COLO668 (cell line): ENCODE data around the gene GADD45G.

Source experiments
- DNase-seq: peaks from one replicate; lab custom pipeline; 2025; ENCODE audit not compliant: unreplicated experiment; lab: John Stamatoyannopoulos, UW

The GADD45G gene

DNA sequence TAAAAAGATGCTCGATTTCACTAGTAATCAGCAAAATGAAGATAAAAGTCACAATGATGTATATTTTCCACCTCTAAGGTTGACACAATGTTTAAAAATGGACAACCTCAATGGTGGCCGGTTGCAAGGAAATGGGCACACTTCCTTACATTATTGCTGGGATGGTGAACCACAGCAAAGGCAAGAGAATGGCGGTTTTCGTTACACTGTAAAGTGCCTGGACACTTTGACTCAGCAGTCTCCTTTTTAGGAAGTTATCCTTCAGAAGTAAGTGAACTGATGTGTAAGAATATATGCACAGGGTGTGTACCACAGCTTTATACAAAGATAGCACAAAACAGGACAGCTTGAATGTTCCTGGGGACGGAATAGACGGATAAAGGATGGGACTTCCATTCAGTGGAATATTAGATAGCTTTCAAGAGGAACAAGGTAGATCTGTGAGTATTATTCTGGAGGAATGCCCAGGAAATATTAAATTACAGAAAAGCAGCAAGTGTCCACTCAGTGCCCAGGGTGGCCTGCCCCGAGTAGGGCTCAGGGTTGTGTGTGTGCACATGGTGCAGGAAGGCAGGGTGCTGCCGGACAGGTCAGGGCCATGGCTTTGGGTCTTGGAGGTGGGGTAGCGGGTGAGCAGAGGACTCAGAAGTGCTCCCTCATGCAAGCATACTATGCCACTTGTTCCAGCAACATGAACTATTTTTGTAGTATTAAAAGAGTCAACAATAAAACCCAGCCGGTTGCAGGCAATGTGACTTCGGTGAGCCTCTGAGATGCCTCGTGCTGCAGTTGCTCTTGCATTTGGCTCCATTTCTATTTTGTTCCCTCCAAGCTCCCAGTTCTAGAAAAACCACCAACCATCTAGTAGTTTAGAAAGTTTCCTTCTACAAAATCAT is 24.5 kb downstream of the GADD45G start:
- no peak for DNase-seq

DNA sequence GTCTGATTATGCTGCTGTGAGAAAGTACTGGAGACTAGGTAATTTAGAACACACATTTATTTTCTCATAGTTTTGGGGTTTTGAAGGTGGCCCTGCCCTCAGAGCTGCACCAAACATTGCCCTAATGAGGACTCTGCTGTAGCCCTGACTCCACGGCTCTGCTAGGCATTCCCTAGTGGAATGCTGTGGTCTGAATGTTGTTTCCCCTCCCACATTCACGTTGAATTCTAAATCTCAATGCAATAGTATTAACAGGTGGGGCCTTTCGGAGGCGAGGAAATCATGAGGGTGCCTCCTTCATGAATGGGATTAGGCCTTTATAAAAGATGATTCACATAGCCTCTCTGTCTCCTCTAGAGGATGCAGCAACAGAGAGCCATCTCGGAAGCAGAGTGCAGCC is 25.7 kb downstream of the GADD45G start:
- DNase-seq = no peak

GRCh38 chr9:89631384-89631783 is 26.6 kb downstream of the GADD45G start:
- DNase-seq = no peak

GRCh38 chr9:89632192-89632733 is 27.5 kb downstream of the GADD45G start:
- DNase-seq = no peak

- no peak for DNase-seq
These were observed 27.9 kb downstream of the GADD45G start for GRCh38 chr9:89632736-89633135.

- DNase-seq = no peak
These were observed 28.6 kb downstream of the GADD45G start for GRCh38 chr9:89633404-89633803.

- DNase-seq = no peak
These were observed 29.1 kb downstream of the GADD45G start for GRCh38 chr9:89633920-89634319.

DNA sequence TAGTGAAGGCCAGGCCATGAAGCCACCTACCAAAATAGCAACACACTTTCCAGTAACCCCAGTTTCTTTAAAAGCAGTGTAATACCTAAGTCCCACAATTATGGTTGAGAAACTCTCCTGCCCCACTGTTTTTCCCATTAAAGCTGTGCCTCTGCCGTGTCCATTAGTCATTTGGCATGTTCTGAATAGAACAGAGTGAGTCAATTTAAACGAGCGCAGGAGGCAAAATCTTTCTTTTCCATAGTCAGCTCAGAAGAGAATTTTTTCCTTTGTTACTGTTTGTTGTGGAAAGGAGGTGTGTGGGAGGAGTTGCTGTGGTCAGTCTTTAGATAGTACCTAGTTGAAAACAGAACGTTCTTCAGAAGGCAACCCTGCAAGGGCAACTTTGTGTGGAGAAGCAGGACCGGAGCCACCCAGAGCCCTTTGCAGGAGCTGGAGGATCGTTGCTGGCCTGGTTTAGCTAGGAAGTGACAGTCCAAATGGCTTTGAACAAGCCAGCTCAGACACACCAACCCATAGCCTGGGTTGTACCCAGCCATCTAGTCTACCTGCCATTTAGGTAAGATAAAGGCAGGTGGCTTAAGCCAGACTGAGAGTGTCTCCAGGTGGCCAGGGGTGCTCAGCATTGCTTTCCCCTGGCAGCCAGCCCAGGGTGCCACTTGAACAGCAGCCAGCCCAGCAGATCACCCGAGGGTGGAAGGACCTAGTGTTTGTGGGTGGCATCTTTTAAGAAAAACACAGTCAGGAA is 30.4 kb downstream of the GADD45G start:
- DNase-seq = peak; percentile 83

DNA sequence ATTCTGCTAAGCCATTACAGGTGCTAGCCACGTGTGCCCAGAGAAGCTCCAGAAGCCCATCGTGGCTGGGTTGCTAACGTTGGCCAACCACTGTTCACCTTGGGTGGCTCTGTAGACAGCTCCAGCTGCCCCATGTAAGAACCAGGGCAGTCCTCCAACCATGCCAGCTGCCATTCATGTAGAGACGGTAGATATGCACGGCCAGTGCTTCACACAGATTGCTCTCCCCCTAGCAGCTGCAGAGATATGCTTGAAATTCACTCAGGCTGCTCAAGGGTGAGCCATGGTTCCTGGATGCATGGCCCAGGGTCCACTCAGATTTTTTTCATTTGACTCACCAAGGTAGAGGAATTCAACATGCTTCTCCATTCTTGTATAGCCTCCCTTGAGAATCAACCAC is 31.0 kb downstream of the GADD45G start:
- peak; percentile 38 for DNase-seq

DNA sequence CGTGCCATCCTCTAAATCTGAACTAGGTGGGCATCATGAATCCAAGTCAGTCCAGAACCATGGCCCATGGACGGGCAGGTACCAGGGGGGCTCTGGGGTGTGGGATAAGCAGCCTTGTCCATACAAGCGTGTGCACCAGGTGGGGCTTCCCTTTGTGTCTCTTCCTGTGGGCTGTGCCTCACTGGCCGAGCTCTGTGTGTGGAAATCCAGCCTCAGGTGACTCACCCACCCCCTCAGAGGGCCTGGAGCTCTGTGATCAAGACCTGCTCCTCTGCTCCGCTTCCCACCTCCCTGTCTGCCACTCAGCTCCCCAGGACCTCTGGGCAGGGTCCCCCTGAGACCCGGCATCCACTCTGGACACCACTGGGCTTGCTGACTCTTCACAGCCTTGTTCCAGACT is 33.0 kb downstream of the GADD45G start:
- DNase-seq = no peak

GRCh38 chr9:89638359-89638758 is 33.5 kb downstream of the GADD45G start:
- DNase-seq = no peak

DNA sequence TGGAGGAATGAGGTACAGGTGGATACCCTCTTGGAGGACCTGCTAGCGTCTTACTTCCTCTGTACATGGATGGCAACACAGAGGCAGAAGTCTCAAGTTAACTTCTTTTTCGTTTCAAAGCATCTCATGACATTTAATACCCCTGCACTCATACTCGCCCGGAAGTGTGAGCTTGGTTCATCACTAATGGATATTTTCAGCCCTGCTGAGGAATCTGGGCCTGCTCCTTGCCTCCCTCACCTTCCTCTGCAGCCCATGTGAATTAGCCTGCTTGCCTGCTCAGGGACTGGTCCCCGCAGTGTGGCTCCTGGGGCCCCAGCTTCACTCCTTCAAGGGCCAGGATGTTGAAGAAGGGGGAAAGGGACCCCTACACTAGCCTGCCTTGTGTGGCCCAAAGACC is 34.1 kb downstream of the GADD45G start:
- no peak for DNase-seq

DNA sequence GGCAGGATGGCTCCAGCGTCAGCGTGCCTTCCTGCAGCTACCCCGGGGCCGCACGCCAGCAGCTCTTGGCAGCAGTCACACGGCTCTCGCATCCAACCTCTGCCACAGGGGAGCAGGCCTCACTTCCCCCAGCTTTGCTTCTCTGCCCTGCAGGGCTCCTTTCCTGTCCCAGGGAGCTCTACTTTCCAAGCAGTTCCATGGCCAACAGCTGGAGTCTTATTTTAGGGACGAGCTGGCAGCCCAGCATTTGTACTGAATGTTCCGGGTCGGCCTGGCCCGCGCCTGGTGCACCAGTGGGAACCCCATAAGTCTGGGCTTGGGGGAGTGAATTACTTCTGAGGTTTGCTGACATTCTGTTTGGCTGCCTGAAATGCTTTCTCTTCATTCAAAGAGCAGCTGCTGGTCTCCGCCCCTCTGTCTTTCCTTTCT is 34.6 kb downstream of the GADD45G start:
- no peak for DNase-seq

DNA sequence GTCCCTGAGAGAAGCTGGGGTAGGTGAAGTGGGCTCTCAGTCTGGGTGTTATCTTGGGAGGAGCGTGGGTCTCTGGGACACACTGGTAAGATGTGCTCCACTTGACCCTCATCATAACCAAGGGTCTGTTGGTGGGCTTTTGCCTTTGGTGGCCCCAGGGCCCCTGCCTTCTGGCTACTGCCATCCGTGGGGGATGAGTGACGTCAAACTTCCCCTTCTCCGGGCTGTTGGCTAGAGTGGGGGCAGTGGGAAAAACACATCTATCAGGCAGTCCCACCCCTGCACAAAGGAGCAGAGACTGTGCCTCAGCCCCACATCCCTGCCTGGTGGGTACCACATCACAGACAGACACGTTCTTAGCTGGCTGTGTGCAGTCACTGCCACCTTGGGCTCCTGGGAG is 35.1 kb downstream of the GADD45G start:
- no peak for DNase-seq

DNA sequence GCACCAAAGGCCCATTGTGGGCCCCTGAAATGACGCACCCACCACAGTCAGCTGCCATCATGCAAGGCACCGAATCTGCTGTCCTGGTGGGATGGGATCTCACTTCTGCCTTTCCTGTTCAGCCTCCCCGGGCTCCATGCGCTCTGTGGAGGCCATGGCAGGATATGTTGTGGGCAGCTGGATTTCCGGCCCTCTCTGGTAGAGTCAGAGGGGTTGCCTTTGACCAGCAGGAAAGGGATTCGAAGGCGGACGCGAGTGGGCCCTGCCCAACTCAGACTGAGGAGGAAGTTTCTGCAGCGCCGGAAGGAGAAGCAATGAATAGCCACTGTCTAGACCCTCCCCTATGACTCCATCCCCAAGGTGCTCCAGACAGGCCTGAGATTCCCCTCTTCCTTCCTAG is 35.5 kb downstream of the GADD45G start:
- DNase-seq = no peak

DNA sequence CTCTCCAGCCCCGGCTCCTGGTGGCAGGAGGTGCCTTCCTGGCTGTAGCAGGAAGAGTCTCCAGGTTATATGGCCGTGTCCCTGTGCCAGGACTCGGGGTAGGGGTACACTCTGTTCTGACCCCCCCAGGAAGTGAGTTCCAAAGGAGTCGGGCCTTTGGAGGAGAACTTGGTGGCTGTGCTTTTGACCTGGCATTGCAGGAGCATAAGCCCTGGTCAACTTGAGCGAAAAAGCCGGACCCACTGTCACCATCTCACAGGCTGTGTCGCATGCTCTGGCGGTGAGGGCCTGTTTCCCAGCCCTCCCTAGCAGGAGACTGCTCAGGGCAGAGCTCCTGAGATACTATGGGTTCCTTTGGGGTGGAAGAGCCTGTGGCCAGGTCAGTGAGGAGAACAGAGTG is 36.0 kb downstream of the GADD45G start:
- no peak for DNase-seq

DNA sequence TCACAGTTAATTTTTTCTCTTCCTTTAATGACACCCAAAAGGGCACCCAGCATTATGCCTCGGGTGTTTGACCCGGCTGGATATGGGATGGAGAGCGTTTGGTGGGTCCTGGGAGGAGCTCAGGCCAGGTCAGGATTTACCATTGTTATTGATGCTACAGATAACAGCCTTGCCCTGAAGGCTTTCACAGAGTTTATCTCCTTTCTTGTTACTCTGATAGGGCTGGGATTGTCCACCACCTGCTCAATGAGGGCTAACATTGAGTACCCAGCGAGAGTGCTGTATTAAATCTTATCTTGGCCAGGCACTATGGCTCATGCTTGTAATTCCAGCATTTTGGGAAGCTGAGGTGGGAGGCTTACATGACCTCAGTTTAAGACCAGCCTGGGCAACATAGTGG is 37.2 kb downstream of the GADD45G start:
- DNase-seq = no peak

- DNase-seq = no peak
These were observed 38.0 kb downstream of the GADD45G start for GRCh38 chr9:89642789-89643188.

- DNase-seq = no peak
These were observed 41.6 kb downstream of the GADD45G start for GRCh38 chr9:89646189-89646939.

DNA sequence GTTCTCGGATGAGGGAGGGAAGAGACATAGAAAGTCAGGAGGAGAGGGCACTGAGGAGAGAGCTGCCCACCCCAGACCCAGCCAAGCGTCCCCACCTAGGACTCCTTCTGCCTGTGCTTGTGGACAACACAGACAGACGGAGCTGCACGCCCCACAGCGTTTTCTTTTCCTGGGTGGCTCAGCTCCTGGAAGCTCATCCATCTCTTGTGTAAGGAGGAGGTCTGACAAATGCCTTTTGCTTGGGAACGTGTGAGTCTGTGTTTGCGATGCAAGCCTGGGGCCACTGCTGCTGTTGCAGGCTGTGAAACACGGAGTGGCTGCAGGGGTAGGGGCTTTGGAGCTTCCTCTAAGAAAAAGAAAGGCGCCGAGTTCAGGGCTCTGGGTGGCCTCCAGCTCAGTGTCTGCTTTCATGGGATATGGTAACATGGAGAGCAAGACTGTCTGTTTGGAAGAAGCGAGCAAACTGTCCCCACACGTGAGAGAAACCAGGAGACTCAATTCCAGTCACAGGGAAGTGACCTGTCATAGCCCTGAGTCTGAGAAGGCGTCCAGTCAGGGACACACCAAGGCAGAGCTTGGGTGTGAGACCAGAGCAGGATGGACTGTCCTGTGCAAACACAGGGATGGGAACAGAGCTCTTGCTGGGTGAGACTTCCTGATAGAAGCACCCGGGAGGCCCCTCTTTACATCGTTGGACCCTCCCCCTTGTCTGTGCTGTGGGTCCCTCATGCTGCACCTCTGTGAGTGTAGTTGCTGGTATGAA is 42.7 kb downstream of the GADD45G start:
- no peak for DNase-seq
